IPS-18a (cell line): ENCODE results near the gene FSD1.
A peak's percentile ranks its signal among the peaks of the same experiment; 100 is the strongest.

Source experiments
- H3K27ac ChIP-seq: one replicate; pipeline ENCODE4 v1.5.1; 2013; ENCODE audit warnings: low read length
- H3K27me3 ChIP-seq: one replicate; pipeline ENCODE4 v1.6.1; 2013; ENCODE audit warnings: mild to moderate bottlenecking, low read length; ENCODE audit not compliant: control insufficient read depth, insufficient read depth
- H3K36me3 ChIP-seq: one replicate; pipeline ENCODE4 v1.6.1; 2013; ENCODE audit warnings: low read depth, low read length; ENCODE audit not compliant: control insufficient read depth
- H3K4me1 ChIP-seq: one replicate; pipeline ENCODE4 v1.6.1; 2013; ENCODE audit warnings: low read depth, low read length; ENCODE audit not compliant: control insufficient read depth
- H3K4me3 ChIP-seq: one replicate; pipeline ENCODE4 v1.5.1; 2013; ENCODE audit warnings: low read length
- H3K9ac ChIP-seq: one replicate; pipeline ENCODE4 v1.6.1; 2013; ENCODE audit warnings: mild to moderate bottlenecking, low read length, moderate library complexity
- H3K9me3 ChIP-seq: one replicate; pipeline ENCODE4 v1.6.1; 2013; ENCODE audit warnings: low read depth, low read length; ENCODE audit not compliant: control insufficient read depth

FSD1 gene

DNA sequence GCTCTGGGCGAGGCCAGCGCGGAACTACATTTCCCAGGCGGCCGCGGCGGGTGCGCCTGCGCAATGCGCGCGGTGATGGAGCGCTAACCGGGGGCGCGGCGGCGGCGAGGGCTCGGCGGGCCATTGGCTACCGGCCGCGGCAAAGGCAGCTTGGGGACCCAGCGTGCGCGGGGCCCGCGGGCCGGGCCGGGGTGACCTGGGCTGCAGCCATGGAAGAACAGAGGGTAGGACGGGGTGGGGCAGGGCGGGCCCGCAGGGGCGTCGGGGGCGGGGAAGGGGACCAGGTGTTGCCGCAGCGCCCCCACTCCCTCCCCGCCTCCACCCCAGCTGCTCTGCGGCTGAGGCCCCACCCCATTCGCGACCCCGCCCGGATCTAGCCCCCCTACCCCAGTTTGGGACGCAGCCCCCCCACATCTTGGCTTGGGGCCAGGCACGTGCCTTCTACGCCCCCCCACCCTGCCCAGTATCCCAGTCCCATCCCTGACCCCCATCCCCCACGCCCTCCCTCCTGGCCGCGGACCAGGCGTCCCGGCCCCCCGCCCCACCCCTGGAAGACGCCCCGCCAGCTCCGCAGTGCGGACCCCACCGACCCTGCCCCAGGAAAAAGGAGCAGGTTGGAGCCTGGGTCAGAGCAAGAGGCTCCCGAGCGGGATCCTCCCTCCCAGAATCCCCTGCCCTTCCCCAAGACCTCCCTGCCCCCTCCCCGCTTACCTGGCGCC is at the start of gene FSD1:
FSD1 (plus strand) TSS at position 61 of the 719 bp plus-strand sequence; CDS start at position 210, 149 bp downstream.
- Histone ChIP-seq H3K4me1 (no peaks in the 10 kb centered on the region), H3K27me3 (no peaks in the 10 kb centered on the region), H3K36me3 (peaks cover 10% of the 10 kb centered on the region), H3K9ac (no peak within 1 kb of the TSS), H3K9me3 (no peaks in the 10 kb centered on the region), H3K27ac (no peak within 1 kb of the TSS), H3K4me3 (peak within 1 kb of the TSS; percentile 37)

DNA sequence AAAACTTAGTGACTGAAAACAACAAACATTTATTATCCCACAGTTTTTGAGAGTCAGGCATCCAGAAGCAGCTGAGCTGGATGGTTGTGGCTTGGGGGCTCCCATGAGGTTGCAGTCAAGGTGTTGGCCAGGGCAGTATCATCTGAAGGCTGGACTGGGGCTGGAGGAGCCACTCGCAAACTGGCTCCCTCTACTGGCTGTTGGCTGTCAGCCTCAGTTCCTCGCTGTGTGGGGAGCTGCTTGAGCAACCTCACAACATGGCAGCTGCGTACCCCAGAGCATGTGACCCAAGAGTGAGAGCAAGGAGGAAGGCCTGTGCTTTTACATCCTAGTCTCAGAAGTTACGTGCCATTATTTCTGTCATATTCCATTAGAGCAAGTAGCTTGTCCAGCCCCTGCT is 47.8 kb upstream of the FSD1 start:
- Histone ChIP-seq H3K9me3 (peaks cover 4% of the 10 kb centered on the region), H3K9ac (no peak overlapping the region), H3K4me1 (no peaks in the 10 kb centered on the region), H3K27me3 (no peaks in the 10 kb centered on the region), H3K4me3 (no peak overlapping the region), H3K27ac (no peak overlapping the region), H3K36me3 (peaks cover 52% of the 10 kb centered on the region)

DNA sequence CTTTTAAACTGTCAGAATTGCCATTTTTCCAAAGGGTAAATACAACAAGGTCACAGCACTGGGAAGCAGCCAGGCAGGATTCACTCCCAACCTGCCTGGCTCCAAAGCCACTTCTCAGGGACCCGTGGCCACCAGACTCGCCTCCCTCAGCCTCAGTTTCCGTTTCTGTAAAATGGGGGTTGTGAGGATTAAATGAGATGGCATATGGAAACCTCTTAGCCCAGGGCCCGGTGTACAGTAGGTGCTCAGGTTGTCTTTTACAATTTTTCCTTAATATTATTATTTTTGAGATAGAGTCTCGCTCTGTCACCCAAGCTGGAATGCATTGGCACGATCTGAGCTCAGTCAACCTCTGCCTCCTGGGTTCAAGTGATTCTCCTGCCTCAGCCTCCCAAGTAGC is 47.4 kb upstream of the FSD1 start:
- H3K27ac ChIP-seq = no peak overlapping the region
- peaks cover 4% of the 10 kb centered on the region for H3K9me3 ChIP-seq
- H3K27me3 ChIP-seq = no peaks in the 10 kb centered on the region
- no peak overlapping the region for H3K9ac ChIP-seq
- H3K4me3 ChIP-seq = no peak overlapping the region
- no peaks in the 10 kb centered on the region for H3K4me1 ChIP-seq
- peaks cover 51% of the 10 kb centered on the region for H3K36me3 ChIP-seq

DNA sequence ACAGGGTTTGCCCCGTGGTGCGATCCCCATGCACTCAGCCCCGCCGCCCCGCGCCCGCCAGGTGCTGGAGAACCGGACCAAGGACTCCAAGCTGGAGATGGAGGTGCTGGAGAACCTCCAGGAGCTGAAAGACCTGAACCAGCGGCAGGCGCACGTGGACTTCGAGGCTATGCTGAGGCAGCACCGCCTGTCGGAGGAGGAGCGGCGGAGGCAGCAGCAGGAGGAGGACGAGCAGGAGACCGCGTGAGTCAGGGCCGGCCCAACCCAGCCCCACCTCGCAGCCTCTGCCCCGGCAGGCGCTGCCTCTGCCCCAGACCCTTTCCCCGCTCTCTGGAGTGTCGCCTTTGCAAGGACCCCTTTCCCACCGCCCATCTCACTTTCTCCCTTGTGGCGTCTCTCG is 46.2 kb upstream of the FSD1 start:
- Histone ChIP-seq H3K27me3 (no peaks in the 10 kb centered on the region), H3K27ac (no peak overlapping the region), H3K4me1 (no peaks in the 10 kb centered on the region), H3K9me3 (peaks cover 4% of the 10 kb centered on the region), H3K4me3 (no peak overlapping the region), H3K9ac (no peak overlapping the region), H3K36me3 (peaks cover 45% of the 10 kb centered on the region)

DNA sequence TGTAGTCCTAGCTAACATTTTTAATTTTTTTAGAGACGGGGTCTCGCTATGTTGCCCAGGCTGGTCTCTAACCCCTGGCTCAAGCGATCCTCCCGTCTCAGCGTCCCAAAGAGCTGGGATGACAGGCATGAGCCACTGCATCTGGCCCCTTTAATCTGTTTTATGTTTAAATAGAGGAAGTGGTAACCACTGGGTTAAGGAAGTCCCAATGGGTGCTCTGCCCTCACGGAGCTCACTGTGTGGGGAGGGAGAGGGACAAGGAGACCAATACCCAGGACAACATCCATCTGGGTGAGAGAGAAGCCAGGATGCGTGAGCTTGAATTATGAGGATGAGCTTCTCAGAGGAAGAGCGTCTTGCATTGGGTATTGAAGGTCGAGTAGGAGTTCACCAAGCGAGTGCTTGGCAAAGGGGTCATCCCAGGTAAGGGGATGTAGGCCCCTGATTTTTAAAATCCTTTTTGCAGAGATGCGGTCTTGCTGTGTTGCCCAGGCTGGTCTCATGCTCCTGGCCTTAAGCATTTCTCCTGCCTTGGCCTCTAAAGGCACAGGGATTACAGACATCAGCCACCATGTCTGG is 43.7 kb upstream of the FSD1 start:
- no peak overlapping the region for H3K9ac ChIP-seq
- H3K4me3 ChIP-seq = no peak overlapping the region
- H3K9me3 ChIP-seq = peaks cover 4% of the 10 kb centered on the region
- H3K4me1 ChIP-seq = no peaks in the 10 kb centered on the region
- H3K27me3 ChIP-seq = no peaks in the 10 kb centered on the region
- no peak overlapping the region for H3K27ac ChIP-seq
- peaks cover 31% of the 10 kb centered on the region for H3K36me3 ChIP-seq

DNA sequence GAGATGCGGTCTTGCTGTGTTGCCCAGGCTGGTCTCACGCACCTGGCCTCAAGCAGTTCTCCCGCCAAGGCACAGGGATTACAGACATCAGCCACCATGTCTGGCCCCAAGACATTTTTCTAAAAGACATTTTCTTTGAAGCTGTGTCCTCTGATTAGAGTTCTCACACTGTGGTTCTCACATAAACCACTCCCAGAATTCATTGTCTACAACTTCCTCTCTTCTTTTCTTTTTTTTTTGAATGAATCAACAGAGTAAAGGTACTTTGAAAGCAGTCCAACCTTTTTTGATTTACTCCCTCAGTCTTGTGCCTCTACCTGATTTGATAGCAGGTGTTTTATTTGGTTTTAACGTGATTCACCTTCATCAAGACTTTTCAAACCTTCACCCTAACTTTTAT is 39.6 kb upstream of the FSD1 start:
- H3K9ac ChIP-seq = no peak overlapping the region
- no peaks in the 10 kb centered on the region for H3K27me3 ChIP-seq
- H3K36me3 ChIP-seq = peaks cover 17% of the 10 kb centered on the region
- no peaks in the 10 kb centered on the region for H3K4me1 ChIP-seq
- H3K4me3 ChIP-seq = no peak overlapping the region
- no peaks in the 10 kb centered on the region for H3K9me3 ChIP-seq
- H3K27ac ChIP-seq = no peak overlapping the region

DNA sequence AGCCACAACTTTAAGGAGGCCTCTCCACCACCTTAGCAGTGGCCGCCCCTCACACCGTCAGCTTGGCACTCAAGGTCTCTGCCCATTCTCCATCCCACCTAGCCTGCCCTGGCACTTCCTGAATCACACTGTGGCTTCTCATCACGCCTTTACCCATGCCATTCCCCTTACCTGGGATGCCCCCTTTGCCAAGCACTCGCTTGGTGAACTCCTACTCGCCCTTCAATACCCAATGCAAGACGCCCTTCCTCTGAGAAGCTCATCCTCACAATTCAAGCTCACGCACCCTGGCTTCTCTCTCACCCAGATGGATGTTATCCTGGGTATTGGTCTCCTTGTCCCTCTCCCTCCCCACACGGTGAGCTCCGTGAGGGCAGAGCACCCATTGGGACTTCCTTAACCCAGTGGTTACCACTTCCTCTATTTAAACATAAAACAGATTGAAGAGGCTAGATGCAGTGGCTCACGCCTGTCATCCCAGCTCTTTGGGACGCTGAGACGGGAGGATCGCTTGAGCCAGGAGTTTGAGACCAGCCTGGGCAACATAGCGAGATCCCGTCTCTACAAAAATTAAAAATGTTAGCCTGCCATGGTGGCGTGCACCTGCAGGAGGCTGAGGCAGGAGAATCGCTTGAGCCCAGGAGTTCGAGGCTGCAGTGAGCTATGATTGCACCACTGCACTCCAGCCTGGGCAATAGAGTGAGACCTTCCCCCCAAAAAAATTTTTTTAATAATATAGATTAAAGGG is 38.0 kb upstream of the FSD1 start:
- peaks cover 9% of the 10 kb centered on the region for H3K36me3 ChIP-seq
- H3K4me3 ChIP-seq = no peak overlapping the region
- no peaks in the 10 kb centered on the region for H3K9me3 ChIP-seq
- H3K4me1 ChIP-seq = no peaks in the 10 kb centered on the region
- no peak overlapping the region for H3K9ac ChIP-seq
- H3K27me3 ChIP-seq = no peaks in the 10 kb centered on the region
- H3K27ac ChIP-seq = no peak overlapping the region

DNA sequence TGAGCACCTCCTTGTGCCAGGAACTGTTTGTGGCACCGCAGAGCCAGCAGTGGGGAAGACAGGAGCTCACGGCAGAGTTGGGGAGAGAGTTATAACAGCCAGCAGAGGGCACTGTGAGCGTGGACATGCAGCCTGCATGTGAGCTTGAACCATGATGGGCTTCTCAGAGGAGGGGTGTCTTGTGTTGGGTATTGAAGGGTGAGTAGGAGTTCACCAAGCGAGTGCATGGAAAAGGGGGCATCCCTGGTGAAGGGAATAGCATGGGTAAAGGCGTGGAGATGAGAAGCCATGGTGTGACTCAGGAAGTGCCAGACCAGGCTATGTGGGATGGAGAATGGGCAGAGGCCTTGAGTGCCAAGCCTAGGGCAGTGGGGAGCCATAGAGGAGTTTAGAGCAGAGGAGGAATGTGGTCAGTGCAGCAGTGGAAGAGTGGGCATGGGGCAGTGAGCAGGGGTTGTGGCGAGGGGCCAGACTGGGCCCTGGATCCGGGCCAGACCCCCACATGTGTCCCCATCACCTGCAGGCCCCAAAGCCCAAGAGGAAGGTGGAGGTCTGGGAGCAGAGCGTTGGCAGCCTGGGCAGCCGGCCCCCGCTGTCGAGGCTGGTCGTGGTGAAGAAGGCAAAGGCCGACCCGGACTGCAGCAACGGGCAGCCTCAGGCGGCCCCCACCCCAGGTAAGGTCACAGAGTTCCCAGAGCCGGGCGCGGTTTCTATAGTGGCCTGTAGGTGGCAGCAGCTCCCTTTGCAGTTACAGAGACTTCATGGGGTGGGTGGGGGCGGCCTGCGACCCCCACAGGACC is 37.1 kb upstream of the FSD1 start:
- H3K4me3 ChIP-seq = no peak overlapping the region
- H3K9me3 ChIP-seq = no peaks in the 10 kb centered on the region
- no peaks in the 10 kb centered on the region for H3K4me1 ChIP-seq
- H3K36me3 ChIP-seq = peaks cover 6% of the 10 kb centered on the region
- H3K27me3 ChIP-seq = no peaks in the 10 kb centered on the region
- no peak overlapping the region for H3K27ac ChIP-seq
- H3K9ac ChIP-seq = no peak overlapping the region

DNA sequence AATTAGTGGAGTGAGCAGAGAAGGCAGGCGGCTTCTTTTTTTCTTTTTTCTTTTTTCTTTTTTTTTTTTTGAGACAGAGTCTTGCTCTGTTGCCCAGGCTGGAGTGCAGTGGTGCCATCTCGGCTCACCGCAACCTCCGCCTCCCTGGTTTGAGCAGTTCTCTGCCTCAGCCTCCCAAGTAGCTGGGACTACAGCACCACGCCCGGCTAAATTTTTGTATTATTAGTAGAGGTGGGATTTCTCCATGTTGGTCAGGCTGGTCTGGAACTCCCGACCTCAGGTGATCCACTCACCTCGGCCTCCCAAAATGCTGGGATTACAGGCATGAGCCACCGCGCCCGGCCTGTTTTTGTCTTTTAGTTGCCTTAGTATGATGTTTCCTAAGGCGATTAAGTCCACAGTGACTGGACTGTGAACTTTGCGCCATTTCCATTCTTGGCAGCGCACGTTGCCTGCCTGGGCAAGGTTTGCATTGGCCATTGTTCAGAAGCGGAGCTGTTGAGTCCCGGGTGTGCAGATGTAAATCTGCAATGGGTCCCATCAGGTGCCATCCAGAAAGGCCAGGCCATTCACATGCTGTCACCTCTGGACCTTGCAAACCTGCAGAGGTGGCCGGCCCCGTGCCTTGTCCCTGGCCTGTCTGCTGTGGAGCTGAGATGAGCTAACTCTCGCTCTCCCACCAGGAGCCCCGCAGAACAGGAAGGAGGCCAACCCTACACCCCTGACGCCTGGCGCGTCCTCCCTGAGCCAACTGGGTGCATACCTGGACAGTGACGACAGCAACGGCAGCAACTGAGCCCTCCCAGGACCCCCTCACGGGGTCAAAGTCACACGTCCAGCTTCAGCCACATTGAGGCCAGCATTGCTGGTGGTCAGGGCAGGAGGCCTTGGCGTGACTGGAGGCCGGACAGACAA is 36.2 kb upstream of the FSD1 start:
- Histone ChIP-seq H3K36me3 (peaks cover 6% of the 10 kb centered on the region), H3K9me3 (no peaks in the 10 kb centered on the region), H3K27me3 (no peaks in the 10 kb centered on the region), H3K27ac (no peak overlapping the region), H3K9ac (no peak overlapping the region), H3K4me1 (no peaks in the 10 kb centered on the region), H3K4me3 (no peak overlapping the region)

DNA sequence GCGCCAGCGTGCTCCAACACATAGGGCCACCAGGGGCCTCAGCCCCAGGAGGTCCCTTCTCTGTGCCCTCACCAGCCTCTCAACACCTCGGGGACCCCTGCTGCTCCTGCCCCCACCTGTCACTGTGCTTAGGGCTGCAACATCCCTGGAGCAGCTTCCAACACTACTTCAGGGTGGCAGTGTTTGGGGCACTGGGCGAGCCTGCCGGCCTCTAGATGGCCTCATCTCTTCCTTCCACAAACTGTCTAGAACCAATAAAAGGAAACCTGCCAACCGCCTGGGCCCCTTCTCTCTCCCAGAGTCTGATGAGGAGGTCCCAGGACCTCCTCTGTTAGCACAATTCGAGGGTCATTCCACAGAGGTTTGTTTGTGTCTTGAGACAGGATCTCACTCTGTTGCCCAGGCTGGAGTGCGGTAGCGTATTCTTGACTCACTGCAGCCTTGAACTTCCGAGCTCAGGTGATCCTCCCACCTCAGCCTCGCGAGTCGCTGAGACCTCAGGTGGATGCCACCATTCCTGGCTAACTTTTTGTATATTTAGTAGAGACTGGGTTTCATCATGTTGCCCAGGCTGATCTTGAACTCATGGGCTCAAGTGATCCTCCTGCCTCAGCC is 35.5 kb upstream of the FSD1 start:
- Histone ChIP-seq H3K4me3 (no peak overlapping the region), H3K9ac (no peak overlapping the region), H3K36me3 (peaks cover 6% of the 10 kb centered on the region), H3K4me1 (no peaks in the 10 kb centered on the region), H3K9me3 (no peaks in the 10 kb centered on the region), H3K27me3 (no peaks in the 10 kb centered on the region), H3K27ac (no peak overlapping the region)
